ENCODE data around the gene NUDT17. TPM values are rescaled to one million over a fixed set of nuclear protein-coding genes. Genes with fewer than 3 reads are reported as not detected.

NUDT17 gene
- total RNA-seq: 7.3 and 10.1 TPM in 2 replicates

GRCh38 chr1:145845514-145846161, at the start of gene NUDT17:
Gene NUDT17, plus strand, starts transcription at chr1:145845630. Its CDS starts 11 bp downstream, at chr1:145845641.

GRCh38 chr1:145823565-145824498, 21.6 kb upstream of the NUDT17 start, which contains the start of the genes POLR3C and RNF115:
Gene POLR3C, plus strand, starts transcription at chr1:145824200. Its CDS starts 1,577 bp downstream, at chr1:145825777.
Gene RNF115, minus strand, starts transcription at chr1:145824095. Its CDS starts 222 bp downstream, at chr1:145823873.

GRCh38 chr1:145858901-145859490, 13.6 kb downstream of the NUDT17 start, which contains the start of gene PIAS3:
Gene PIAS3, minus strand, starts transcription at chr1:145859081. Its CDS starts 91 bp downstream, at chr1:145858990.

GRCh38 chr1:145885738-145886287, 40.4 kb downstream of the NUDT17 start, which contains the start of gene ANKRD35:
Gene ANKRD35, minus strand, starts transcription at chr1:145885866. Its CDS starts 108 bp downstream, at chr1:145885758.

Other genes starting within 250 kb of the NUDT17 start
- 25.4 and 59.0 TPM in 2 replicates for gene GPR89A, start 237.6 kb upstream of the NUDT17 start, total RNA-seq
- 0.53 and 2.0 TPM in 2 replicates for gene PDZK1, start 138.3 kb upstream of the NUDT17 start, total RNA-seq
- not detected in 2 replicates for gene CD160, start 126.1 kb upstream of the NUDT17 start, total RNA-seq
- 9.5 and 9.7 TPM in 2 replicates for gene RNF115, start 21.5 kb upstream of the NUDT17 start, total RNA-seq
- gene POLR3C, start 21.4 kb upstream of the NUDT17 start, total RNA-seq: 42.5 and 47.0 TPM in 2 replicates
- 32.8 and 34.3 TPM in 2 replicates for gene PIAS3, start 13.5 kb downstream of the NUDT17 start, total RNA-seq
- gene ANKRD35, start 40.2 kb downstream of the NUDT17 start, total RNA-seq: 4.8 and 5.5 TPM in 2 replicates
- gene ITGA10, start 64.4 kb downstream of the NUDT17 start, total RNA-seq: 3.5 and 6.3 TPM in 2 replicates
- gene PEX11B, start 73.1 kb downstream of the NUDT17 start, total RNA-seq: 28.0 and 43.2 TPM in 2 replicates
- 131 and 151 TPM in 2 replicates for gene RBM8A, start 81.9 kb downstream of the NUDT17 start, total RNA-seq
- gene LIX1L, start 112.4 kb downstream of the NUDT17 start, total RNA-seq: 25.9 and 34.0 TPM in 2 replicates
- 1.1 and 6.1 TPM in 2 replicates for gene ANKRD34A, start 118.9 kb downstream of the NUDT17 start, total RNA-seq
- gene POLR3GL, start 119.1 kb downstream of the NUDT17 start, total RNA-seq: 25.9 and 33.2 TPM in 2 replicates
- gene TXNIP, start 150.9 kb downstream of the NUDT17 start, total RNA-seq: 197 and 207 TPM in 2 replicates
- gene HJV, start 176.1 kb downstream of the NUDT17 start, total RNA-seq: not detected in 2 replicates